ENCODE measurements around the gene SPRED1. TPM values are rescaled to one million over a fixed set of nuclear protein-coding genes. Genes with fewer than 3 reads are reported as not detected.

Gene SPRED1
- total and polyA plus RNA-seq, 10 of the 15 experiments (the other 5 are each of a cell fraction or from before 2014, with no cell fraction given) = 0.08 to 2.6 (median 0.22) TPM

DNA sequence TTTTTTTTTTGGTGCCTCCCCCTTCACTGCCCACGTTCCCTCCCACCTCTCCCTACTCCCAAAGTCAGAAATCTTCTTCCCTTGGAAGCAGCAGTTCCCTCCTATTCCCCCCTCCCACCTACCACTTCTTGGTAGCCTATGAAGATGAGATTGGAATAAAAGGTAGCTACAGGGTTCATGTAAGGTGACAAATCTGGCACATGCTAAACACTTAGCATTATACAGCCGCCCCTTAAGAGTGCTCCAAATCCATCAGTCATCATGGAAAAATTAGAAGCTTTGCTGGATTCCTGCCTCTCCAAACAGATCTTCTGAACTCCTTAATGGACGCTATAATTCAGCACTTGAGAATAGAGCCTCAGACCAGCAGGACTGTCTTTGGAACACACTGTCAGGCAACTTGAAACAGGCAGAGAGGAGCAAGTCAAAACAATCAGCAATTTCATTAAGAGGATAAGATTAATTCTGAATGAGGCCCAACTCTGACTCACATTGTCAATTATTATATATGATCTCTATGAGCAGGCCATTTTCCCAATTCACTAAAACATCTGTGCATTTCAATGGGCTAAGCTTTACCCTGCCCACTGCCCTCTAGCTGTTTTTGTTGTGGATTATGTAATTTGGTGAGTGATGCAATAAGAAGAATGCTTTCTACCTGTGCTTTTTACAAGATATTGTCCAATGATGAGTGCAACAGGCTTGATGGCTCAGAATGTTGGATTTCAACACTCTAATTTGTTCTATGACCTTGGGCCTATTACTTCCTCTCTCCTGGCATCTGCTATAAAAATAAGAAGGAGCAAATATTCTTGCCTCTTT lies 34.6 kb upstream of the SPRED1 start:
- RAD21 ChIA-PET (ENCODE audit: unreplicated experiment) = no interaction called here
- no peaks in the 10 kb centered on the region for H3K36me3 ChIP-seq (ENCODE audit: control insufficient read depth in 2 of 2, insufficient read depth in 2 of 2, low read length in 1 of 2)
- no peak overlapping the region for H3K4me2 ChIP-seq (ENCODE audit: control insufficient read depth, insufficient read depth)
- TF ChIP-seq BHLHE40 (IDR thresholded peaks at IDR 0.05; ENCODE audit: borderline replicate concordance in 1 of 2, low read depth in 2 of 2, low read length in 1 of 2) = no peak
- no peak for TF ChIP-seq MTA3 (IDR thresholded peaks at IDR 0.05; ENCODE audit: borderline replicate concordance, low read length)
- TF ChIP-seq NFIC (IDR thresholded peaks at IDR 0.05; ENCODE audit: low read depth, low read length) = no peak
- TF ChIP-seq JUND (IDR thresholded peaks at IDR 0.05; ENCODE audit: low read depth, low read length) = no peak
- TF ChIP-seq, protein P1, sequence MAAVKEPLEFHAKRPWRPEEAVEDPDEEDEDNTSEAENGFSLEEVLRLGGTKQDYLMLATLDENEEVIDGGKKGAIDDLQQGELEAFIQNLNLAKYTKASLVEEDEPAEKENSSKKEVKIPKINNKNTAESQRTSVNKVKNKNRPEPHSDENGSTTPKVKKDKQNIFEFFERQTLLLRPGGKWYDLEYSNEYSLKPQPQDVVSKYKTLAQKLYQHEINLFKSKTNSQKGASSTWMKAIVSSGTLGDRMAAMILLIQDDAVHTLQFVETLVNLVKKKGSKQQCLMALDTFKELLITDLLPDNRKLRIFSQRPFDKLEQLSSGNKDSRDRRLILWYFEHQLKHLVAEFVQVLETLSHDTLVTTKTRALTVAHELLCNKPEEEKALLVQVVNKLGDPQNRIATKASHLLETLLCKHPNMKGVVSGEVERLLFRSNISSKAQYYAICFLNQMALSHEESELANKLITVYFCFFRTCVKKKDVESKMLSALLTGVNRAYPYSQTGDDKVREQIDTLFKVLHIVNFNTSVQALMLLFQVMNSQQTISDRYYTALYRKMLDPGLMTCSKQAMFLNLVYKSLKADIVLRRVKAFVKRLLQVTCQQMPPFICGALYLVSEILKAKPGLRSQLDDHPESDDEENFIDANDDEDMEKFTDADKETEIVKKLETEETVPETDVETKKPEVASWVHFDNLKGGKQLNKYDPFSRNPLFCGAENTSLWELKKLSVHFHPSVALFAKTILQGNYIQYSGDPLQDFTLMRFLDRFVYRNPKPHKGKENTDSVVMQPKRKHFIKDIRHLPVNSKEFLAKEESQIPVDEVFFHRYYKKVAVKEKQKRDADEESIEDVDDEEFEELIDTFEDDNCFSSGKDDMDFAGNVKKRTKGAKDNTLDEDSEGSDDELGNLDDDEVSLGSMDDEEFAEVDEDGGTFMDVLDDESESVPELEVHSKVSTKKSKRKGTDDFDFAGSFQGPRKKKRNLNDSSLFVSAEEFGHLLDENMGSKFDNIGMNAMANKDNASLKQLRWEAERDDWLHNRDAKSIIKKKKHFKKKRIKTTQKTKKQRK (IDR thresholded peaks at IDR 0.05; ENCODE audit: low read depth, low read length) = no peak
- TF ChIP-seq, protein P2, sequence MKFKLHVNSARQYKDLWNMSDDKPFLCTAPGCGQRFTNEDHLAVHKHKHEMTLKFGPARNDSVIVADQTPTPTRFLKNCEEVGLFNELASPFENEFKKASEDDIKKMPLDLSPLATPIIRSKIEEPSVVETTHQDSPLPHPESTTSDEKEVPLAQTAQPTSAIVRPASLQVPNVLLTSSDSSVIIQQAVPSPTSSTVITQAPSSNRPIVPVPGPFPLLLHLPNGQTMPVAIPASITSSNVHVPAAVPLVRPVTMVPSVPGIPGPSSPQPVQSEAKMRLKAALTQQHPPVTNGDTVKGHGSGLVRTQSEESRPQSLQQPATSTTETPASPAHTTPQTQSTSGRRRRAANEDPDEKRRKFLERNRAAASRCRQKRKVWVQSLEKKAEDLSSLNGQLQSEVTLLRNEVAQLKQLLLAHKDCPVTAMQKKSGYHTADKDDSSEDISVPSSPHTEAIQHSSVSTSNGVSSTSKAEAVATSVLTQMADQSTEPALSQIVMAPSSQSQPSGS (IDR thresholded peaks at IDR 0.05; ENCODE audit: low read length) = no peak
- TF ChIP-seq, protein P3, sequence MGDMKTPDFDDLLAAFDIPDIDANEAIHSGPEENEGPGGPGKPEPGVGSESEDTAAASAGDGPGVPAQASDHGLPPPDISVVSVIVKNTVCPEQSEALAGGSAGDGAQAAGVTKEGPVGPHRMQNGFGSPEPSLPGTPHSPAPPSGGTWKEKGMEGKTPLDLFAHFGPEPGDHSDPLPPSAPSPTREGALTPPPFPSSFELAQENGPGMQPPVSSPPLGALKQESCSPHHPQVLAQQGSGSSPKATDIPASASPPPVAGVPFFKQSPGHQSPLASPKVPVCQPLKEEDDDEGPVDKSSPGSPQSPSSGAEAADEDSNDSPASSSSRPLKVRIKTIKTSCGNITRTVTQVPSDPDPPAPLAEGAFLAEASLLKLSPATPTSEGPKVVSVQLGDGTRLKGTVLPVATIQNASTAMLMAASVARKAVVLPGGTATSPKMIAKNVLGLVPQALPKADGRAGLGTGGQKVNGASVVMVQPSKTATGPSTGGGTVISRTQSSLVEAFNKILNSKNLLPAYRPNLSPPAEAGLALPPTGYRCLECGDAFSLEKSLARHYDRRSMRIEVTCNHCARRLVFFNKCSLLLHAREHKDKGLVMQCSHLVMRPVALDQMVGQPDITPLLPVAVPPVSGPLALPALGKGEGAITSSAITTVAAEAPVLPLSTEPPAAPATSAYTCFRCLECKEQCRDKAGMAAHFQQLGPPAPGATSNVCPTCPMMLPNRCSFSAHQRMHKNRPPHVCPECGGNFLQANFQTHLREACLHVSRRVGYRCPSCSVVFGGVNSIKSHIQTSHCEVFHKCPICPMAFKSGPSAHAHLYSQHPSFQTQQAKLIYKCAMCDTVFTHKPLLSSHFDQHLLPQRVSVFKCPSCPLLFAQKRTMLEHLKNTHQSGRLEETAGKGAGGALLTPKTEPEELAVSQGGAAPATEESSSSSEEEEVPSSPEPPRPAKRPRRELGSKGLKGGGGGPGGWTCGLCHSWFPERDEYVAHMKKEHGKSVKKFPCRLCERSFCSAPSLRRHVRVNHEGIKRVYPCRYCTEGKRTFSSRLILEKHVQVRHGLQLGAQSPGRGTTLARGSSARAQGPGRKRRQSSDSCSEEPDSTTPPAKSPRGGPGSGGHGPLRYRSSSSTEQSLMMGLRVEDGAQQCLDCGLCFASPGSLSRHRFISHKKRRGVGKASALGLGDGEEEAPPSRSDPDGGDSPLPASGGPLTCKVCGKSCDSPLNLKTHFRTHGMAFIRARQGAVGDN (IDR thresholded peaks at IDR 0.05) = no peak
- TF ChIP-seq, protein P4, sequence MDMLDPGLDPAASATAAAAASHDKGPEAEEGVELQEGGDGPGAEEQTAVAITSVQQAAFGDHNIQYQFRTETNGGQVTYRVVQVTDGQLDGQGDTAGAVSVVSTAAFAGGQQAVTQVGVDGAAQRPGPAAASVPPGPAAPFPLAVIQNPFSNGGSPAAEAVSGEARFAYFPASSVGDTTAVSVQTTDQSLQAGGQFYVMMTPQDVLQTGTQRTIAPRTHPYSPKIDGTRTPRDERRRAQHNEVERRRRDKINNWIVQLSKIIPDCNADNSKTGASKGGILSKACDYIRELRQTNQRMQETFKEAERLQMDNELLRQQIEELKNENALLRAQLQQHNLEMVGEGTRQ (IDR thresholded peaks at IDR 0.05; ENCODE audit: borderline replicate concordance, low read depth, low read length) = no peak
- TF ChIP-seq ZNF207 (IDR thresholded peaks at IDR 0.05; ENCODE audit: borderline replicate concordance) = no peak
- TF ChIP-seq TCF12 (IDR thresholded peaks at IDR 0.05; ENCODE audit: low read depth, low read length) = no peak
- no peak for TF ChIP-seq RAD21 (IDR thresholded peaks at IDR 0.05; ENCODE audit: insufficient read depth, low read depth, low read length)
- no peak for TF ChIP-seq ZNF622 (IDR thresholded peaks at IDR 0.05)
- no peak for TF ChIP-seq NBN (IDR thresholded peaks at IDR 0.05)
- no peak for TF ChIP-seq YY1 (IDR thresholded peaks at IDR 0.05; ENCODE audit: low read depth, low read length)

More for the DNA sequence above, 34.6 kb upstream of the SPRED1 start:
- FAIRE-seq (no peak), DNase-seq (ENCODE audit: low read depth, low spot score) (no peak), ATAC-seq (no peak)
- Histone ChIP-seq H3K27ac (ENCODE audit: control insufficient read depth, insufficient read depth) (no peak overlapping the region), H3K4me1 (ENCODE audit: control insufficient read depth, insufficient read depth, low read length) (no peaks in the 10 kb centered on the region), H4K20me1 (ENCODE audit: control insufficient read depth, insufficient read depth) (no peaks in the 10 kb centered on the region), H3K4me3 (no peak overlapping the region), H2AFZ (ENCODE audit: control insufficient read depth, low read depth, low read length) (no peak overlapping the region), H3K79me2 (ENCODE audit: control insufficient read depth, insufficient read depth, low read length) (no peaks in the 10 kb centered on the region), H3K9me3 (replicated peaks; ENCODE audit: control insufficient read depth, insufficient read depth, low read length) (no peaks in the 10 kb centered on the region), H3K27me3 (replicated peaks in 1 of 2; ENCODE audit: control insufficient read depth in 2 of 2, insufficient read depth in 2 of 2, low read length in 1 of 2) (no peaks in the 10 kb centered on the region), H3K9ac (ENCODE audit: control insufficient read depth, insufficient read depth, low read length) (no peak overlapping the region)
- SMC1A ChIA-PET (ENCODE audit: uncharacterized antibody, unreplicated experiment) = interaction anchor here (0.7 to 1.8 kb wide), 7 partner anchors 14 to 224 kb away, joined by 3 to 5 read pairs (median 3); no protein-coding TSS in a partner anchor
- WGBS (ENCODE audit: insufficient coverage, insufficient replicate concordance, low lambda C conversion rate, missing lambda C conversion rate) = 22% methylated on average over 3 of the region's 3 CpGs
- CTCF ChIA-PET = interaction anchor here (0.7 to 1.0 kb wide), 3 partner anchors 11 to 171 kb away, joined by 3 read pairs; no protein-coding TSS in a partner anchor
- POLR2A ChIA-PET = no interaction called here
- in situ Hi-C loops (cut with MboI) = no loop called here
- intact Hi-C loops (cut with micrococcal nuclease; ENCODE audit: unreplicated experiment) = no loop called here
- no TSS peak for BruUV-seq (replicated peaks)
